Stimulated activated CD8-positive, alpha-beta memory T cell treated with anti-CD3 and anti-CD28 coated beads, Interleukin-15, amount 100 ng/mL, for 4 hours (primary cell): Measurements from ENCODE around the gene CKAP5.

Experiments
- DNase-seq, 2 donors: peaks; one replicate each; pipeline ENCODE4 v3.0.0-alpha.2; 2020; ENCODE audit warnings: low read depth in 2 of 2

Gene CKAP5

GRCh38 chr11:46845740-46846509 lies at the start of gene CKAP5:
CKAP5 (minus strand) TSS chr11:46846280; CDS start chr11:46821231, 25,049 bp downstream.
- DNase-seq, result peak; percentile 71 to 72

- no peak for DNase-seq
These were observed 49.7 kb upstream of the CKAP5 start for GRCh38 chr11:46895821-46896220.

- no peak for DNase-seq
These were observed 48.9 kb upstream of the CKAP5 start for GRCh38 chr11:46894961-46895360.

- DNase-seq, result no peak
These were observed 48.4 kb upstream of the CKAP5 start for GRCh38 chr11:46894506-46894905.

DNA sequence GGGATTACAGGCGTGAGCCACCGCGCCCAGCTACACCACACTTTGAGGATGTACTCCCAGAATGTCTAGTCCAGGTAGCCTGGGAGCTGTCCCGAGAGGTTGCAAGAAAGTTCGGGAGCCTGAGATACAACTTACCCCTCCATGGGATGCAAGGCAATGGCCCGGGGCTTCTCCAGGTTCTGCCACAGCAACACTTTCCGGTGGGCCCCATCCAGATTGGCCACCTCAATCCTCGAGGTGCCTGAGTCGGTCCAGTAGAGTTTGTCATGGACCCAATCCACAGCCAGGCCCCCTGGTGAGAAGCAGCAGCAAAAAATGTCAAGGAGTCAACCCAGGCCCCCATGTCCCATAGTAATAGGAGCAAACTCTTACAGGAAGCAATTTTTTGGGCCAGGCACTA lies 46.8 kb upstream of the CKAP5 start:
- DNase-seq, result no peak

DNA sequence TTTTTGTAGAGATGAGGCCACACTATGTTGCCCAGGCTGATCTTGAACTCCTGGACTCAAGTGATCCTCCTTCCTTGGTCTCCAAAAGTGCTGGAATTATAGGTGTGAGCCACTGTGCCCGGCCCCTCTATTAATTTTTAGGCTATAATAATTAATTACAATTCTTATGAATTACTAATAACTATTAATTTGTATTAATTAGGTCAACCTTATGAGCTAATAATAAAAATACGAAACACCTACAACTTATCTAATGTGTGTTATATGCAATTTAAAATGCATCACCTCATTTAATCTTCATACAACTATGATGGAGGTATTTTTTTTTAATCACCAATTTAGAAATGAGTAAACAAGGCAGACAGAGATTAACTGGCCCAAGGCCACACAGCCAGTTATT lies 46.0 kb upstream of the CKAP5 start:
- no peak for DNase-seq

GRCh38 chr11:46890665-46891064 lies 44.6 kb upstream of the CKAP5 start:
- no peak for DNase-seq

GRCh38 chr11:46889689-46890475 lies 43.8 kb upstream of the CKAP5 start:
- peak; percentile 13 to 46 for DNase-seq

DNA sequence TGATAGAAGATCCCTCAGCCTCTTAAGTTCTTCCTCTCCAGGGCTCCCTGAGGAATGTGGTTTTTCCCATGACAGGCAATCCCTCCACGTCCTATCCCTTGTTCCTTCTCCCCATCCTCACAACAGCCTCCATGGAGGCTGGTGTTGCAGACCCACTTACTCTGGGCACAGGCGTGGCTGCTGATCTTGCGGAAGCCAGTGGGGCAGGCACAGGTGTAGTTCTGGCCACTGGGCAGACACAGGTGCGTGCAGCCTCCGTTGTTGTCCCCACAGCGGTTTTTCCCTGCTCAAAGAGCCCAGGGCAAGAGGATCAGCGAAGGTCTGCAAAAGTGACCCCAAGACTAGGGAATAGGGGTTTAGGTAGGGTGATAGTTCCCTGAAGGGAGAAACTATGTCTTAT lies 43.2 kb upstream of the CKAP5 start:
- no peak for DNase-seq

DNA sequence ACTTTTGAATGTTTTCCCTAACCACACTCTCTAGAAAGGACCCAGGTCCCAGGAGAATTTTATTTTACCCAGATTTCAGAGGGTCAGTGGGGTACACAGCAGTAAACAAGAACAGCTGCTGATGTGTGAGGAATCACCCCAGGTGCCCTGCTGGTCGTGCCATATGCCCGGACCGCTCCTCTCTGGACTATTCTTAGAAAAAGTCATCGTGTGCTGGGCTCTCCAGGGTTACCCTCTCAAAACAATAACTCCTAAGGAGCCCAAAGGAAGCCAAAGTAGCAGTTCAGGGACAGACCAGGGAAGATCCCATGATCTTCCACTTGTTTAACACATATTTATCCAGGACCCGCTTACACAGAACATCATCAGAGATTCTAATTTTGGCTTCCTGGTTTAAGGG lies 42.6 kb upstream of the CKAP5 start:
- no peak for DNase-seq

GRCh38 chr11:46886211-46886610 lies 40.1 kb upstream of the CKAP5 start:
- DNase-seq, result no peak

DNA sequence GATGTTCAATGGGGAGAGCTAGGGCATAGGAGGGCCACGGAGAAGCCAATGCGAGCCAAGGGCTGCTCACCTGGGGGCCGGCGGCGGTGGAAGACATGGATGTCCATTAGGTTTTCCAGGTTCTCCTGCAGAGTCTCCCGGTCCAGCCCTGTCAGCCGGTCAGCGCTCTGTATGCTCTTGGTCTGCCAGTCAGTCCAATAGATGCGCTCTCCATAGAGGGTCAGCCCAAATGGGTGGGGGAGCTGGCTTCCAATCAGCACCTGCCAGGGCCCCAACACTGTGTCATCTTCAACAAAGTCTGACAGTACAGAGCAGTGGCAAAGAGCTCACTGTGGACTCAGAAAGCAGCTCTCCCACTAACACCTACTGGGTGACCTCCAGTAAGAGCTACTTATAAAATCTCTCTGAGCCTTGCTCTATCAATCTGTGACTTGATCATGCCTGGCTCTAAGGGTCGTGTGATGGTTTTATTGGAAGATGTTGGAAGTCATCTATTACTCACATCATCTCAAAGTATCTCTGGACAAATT lies 33.0 kb upstream of the CKAP5 start:
- DNase-seq, result no peak

DNA sequence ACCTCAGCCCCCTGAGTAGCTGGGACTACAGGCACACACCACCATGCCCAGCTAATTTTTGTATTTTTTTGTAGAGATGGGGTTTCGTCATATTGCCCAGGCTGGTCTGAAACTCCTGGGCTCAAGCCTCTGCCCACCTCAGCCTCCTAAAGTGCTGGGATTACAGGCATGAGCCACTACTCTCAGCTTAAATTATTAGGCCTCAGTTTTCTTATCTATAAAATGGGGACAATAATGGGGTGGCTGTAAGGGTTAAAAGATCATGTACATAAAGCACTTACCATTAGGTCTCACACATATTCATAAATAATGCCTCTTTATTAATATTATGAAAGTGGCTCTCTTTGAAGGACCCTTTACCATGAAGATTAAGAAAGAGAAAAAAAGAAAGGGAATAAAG lies 31.5 kb upstream of the CKAP5 start:
- DNase-seq, result no peak

- no peak for DNase-seq
These were observed 30.4 kb upstream of the CKAP5 start for GRCh38 chr11:46876471-46876870.

- DNase-seq, result no peak
These were observed 28.5 kb upstream of the CKAP5 start for GRCh38 chr11:46874586-46874985.

- DNase-seq, result no peak
These were observed 22.8 kb upstream of the CKAP5 start for GRCh38 chr11:46868912-46869311.

DNA sequence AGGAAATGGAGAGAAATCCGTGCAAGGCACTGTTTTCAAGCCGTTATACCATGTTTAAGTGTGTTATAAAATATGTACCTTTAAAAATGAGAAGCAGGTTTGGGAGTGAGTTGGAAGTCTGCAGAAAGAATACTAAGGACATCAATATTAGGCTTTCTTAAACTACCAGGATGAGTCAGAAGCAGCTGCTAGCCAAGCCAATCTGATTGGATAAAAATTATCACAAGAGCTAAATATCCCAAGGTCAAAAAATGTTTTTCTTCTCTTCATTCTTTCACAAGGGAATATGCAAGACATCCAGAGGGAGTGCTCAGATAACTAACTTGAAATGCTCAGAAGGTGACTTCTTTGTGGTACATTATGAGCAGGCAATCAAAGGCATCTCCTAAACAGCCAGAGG lies 19.3 kb upstream of the CKAP5 start:
- no peak for DNase-seq

GRCh38 chr11:46860218-46860617 lies 14.1 kb upstream of the CKAP5 start:
- DNase-seq, result no peak

- DNase-seq, result no peak
These were observed 13.0 kb upstream of the CKAP5 start for GRCh38 chr11:46858920-46859546.

GRCh38 chr11:46857666-46858065 lies 11.6 kb upstream of the CKAP5 start:
- no peak for DNase-seq

DNA sequence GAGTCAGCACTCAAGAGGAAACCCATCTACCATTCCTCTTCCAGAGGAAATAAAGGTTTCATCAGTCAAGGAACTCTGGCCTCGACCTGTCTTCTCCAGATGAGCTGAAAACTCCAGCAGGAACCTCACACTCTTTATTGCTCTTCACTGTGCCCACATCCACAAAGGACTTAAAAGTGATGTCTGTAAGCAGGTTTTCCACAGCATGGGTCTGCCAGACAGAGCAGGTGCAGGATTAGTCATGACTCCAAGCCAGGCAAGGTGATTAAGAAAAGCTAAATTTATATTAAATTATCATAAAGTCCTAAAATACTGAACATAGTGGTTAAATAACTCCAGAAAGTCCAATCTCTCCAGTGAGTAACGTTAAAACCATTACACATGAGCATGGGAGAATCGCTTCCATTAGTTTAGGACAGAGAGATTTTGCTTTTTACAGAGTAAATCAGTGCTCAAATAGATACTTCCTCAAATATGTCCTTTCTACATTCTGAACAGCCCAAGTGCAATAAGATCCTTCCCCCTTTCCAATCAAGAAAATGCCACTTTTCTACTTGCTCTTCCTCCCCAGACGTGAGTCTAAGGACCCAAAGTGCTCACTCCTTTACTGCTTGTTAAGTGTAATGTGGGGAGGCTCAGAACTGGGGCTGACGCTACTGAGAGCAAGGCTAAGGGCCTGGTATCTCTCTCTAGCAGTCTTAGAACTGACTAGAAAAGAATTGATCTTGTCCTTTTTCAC lies 10.7 kb upstream of the CKAP5 start:
- DNase-seq, result no peak

GRCh38 chr11:46855863-46856262 lies 9.8 kb upstream of the CKAP5 start:
- DNase-seq, result no peak
